SH-SY5Y (cell line): ENCODE measurements around the gene ANO9.

Source experiments
- GATA2 ChIP-seq: IDR thresholded peaks from 2 replicates; pipeline ENCODE4 v1.6.1; 2011; ENCODE audit warnings: mild to moderate bottlenecking, low read depth, low read length
- GATA3 ChIP-seq: IDR thresholded peaks from 2 replicates; pipeline ENCODE4 v1.6.1; 2011; ENCODE audit warnings: low read depth, mild to moderate bottlenecking, low read length, moderate library complexity

DNA sequence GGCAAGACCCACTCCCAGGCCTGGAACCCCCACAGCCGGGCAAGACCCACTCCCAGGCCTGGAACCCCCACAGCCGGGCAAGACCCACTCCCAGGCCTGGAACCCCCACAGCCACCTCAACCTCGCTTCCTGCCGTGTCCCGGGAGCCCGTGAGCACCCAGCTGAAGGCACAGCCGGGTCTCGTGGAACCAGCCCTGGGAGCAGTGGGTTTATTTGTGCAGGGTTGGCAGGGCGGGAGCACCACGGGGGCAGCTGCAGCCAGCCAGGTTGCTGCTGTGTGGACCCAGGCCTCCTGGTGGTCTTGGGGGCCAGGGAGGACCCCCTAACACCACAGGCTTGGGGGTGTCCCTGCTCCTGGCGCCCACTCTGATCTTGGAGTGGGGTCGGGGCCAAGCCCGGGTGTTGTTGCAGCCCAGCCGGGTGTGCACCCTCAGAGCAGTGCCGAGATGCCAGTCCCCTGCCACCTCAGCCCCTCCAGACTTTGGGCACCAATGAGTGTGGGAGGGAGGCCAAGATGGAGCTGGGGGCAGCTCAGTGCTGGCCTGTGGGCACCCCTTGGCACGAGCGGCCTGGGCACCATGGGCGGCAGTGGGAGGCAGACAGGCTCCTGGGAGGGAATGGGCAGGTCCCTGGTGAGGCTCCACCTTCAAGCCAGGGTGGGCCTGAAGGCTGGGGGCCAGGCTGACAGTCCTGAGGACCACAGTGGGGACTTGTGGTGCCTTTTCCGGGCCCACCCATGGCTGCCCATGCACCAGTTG is 56.0 kb downstream of the ANO9 start:
- TF ChIP-seq GATA2, result no peak
- no peak for TF ChIP-seq GATA3
